ENCODE results near the gene PLXNB3.

DNA sequence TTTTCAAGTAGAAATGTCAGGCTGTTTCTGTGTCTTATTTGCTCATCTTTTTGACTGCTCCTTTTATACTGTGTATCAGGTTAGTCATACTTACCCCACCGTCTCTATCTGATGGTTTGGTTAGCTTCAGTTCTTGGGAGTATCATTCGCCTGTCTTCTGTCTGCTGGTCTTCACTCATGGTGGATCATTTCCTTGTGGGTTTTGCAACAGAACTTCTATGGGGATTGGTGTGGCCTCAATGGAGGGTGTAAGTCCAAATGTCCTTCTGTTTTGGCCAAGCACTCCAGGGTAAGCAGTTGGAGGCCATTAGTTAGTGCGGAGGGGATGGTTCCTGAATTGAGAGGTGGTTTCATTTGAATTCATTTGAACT is 32.2 kb upstream of the PLXNB3 start:
- TF ChIP-seq, protein P1, sequence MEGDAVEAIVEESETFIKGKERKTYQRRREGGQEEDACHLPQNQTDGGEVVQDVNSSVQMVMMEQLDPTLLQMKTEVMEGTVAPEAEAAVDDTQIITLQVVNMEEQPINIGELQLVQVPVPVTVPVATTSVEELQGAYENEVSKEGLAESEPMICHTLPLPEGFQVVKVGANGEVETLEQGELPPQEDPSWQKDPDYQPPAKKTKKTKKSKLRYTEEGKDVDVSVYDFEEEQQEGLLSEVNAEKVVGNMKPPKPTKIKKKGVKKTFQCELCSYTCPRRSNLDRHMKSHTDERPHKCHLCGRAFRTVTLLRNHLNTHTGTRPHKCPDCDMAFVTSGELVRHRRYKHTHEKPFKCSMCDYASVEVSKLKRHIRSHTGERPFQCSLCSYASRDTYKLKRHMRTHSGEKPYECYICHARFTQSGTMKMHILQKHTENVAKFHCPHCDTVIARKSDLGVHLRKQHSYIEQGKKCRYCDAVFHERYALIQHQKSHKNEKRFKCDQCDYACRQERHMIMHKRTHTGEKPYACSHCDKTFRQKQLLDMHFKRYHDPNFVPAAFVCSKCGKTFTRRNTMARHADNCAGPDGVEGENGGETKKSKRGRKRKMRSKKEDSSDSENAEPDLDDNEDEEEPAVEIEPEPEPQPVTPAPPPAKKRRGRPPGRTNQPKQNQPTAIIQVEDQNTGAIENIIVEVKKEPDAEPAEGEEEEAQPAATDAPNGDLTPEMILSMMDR (IDR thresholded peaks at IDR 0.05) = no peak
- TF ChIP-seq POLR2A (IDR thresholded peaks at IDR 0.05) = no peak
